H1 (cell line): ENCODE data around the gene JMJD7. TPM values are rescaled to one million over a fixed set of nuclear protein-coding genes. Genes with fewer than 3 reads are reported as not detected.

Experiments used
- POLR2A ChIP-seq, 2 experiments: IDR thresholded peaks; 1 replicate in 1 of 2; 2 replicates in 1 of 2; pipeline ENCODE4 v1.6.1; 2011; ENCODE audit warnings: low read depth in 2 of 2, low read length in 2 of 2, mild to moderate bottlenecking in 2 of 2; ENCODE audit errors: control extremely low read depth in 1 of 2
- RBBP5 ChIP-seq: IDR thresholded peaks from 2 replicates; pipeline ENCODE4 v1.7.1; 2012; ENCODE audit warnings: low read depth, mild to moderate bottlenecking, inconsistent platforms, low read length, moderate library complexity, borderline replicate concordance
- RXRA ChIP-seq: IDR thresholded peaks from 2 replicates; pipeline ENCODE4 v1.6.1; 2011; ENCODE audit warnings: low read depth, mild to moderate bottlenecking, low read length, moderate library complexity; ENCODE audit not compliant: insufficient read depth
- TAF1 ChIP-seq: IDR thresholded peaks from 2 replicates; pipeline ENCODE4 v1.6.1; 2011; ENCODE audit warnings: mild to moderate bottlenecking, low read depth, low read length
- polyA plus RNA-seq, 7 experiments: library from polyadenylated mRNA; depleted of rRNA in 3 of 7; stranded (reverse) in 5 of 7; unstranded in 2 of 7; fragments of >200 nt in 5 of 7; fragments of 200-250 nt in 2 of 7; gene quantifications; 1 replicate in 5 of 7; 2 replicates in 1 of 7; 4 replicates in 1 of 7; pipeline versions ENCODE4 v1.2.1 to v1.2.3, GENCODE V29; 2011 to 2013; ENCODE audit warnings: missing spikeins in 2 of 7, mixed read lengths in 2 of 7
- total RNA-seq: library from RNA; stranded (reverse); fragmentation: NEBNext Ultra II Directional; extraction: Animal tissue kit (Norgen Biotek cat#: 25700); gene quantifications from 2 replicates; pipeline ENCODE4 v1.2.1, GENCODE V29; 2021

The JMJD7 gene
- total and polyA plus RNA-seq, 2 of the 8 experiments (the other 6 are each of a cell fraction or from before 2014, with no cell fraction given), result 15.0 to 20.0 TPM

DNA sequence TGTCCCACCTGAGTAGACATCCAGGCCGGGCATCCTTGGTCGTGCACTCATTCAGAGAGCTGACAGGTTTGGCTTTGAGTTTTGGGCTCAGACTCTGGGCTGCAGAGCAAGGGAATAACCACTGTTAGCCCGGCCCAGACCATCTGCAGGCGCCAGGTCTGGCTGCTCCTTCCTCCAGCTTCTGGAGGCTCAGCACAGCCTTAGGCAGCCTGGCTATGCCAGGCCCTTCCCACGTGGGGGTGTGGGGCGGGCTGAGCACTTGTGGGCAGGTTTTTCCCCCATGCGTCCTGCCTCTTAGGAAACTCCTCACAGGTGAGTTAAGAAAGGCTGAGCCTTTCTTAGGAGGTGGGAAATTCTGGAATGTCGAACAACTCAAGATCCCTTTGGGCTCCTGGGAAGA is 22.0 kb downstream of the JMJD7 start (continued):
- TF ChIP-seq RXRA, result no peak
- no peak for TF ChIP-seq TAF1
- no peak for TF ChIP-seq RBBP5
- no peak for TF ChIP-seq POLR2A (IDR thresholded peaks at IDR 0.05; ENCODE audit: control extremely low read depth in 1 of 2, low read depth in 2 of 2, low read length in 2 of 2)
